Astrocyte (in vitro differentiated cells and primary cell): ENCODE results near the gene TSPAN17.

Experiments used
- CTCF ChIP-seq: IDR thresholded peaks from 2 replicates; pipeline ENCODE4 v1.5.1; 2011; ENCODE audit warnings: low read depth, mild to moderate bottlenecking, inconsistent platforms, low read length, moderate library complexity; ENCODE audit not compliant: insufficient read depth
- EZH2 ChIP-seq: IDR thresholded peaks from 2 replicates; pipeline ENCODE4 v1.6.1; 2012; ENCODE audit warnings: mild to moderate bottlenecking, low read length, inconsistent platforms; ENCODE audit not compliant: insufficient read depth

- no peak for TF ChIP-seq CTCF
- TF ChIP-seq EZH2, result no peak
Observed at GRCh38 chr5:176648474-176649194, 1.4 kb downstream of the TSPAN17 start.
